SK-N-MC (cell line): ENCODE measurements around the gene DIAPH1.

Source experiments
- EZH2 ChIP-seq: fragments of 200-600 bp; sonication (generic); IDR thresholded peaks from one replicate; pipeline ENCODE4 v1.6.1; 2017; ENCODE audit warnings: antibody characterized with exemption
- FOXP2 ChIP-seq: optimal IDR thresholded peaks from 2 replicates; pipeline ENCODE3; 2011; ENCODE audit warnings: mild to moderate bottlenecking, moderate library complexity; ENCODE audit not compliant: insufficient read depth; ENCODE audit errors: extremely low read length, control extremely low read depth
- POLR2AphosphoS5 ChIP-seq: IDR thresholded peaks from 2 replicates; pipeline ENCODE4 v1.6.1; 2012; ENCODE audit warnings: mild to moderate bottlenecking, low read depth, low read length, borderline replicate concordance

DNA sequence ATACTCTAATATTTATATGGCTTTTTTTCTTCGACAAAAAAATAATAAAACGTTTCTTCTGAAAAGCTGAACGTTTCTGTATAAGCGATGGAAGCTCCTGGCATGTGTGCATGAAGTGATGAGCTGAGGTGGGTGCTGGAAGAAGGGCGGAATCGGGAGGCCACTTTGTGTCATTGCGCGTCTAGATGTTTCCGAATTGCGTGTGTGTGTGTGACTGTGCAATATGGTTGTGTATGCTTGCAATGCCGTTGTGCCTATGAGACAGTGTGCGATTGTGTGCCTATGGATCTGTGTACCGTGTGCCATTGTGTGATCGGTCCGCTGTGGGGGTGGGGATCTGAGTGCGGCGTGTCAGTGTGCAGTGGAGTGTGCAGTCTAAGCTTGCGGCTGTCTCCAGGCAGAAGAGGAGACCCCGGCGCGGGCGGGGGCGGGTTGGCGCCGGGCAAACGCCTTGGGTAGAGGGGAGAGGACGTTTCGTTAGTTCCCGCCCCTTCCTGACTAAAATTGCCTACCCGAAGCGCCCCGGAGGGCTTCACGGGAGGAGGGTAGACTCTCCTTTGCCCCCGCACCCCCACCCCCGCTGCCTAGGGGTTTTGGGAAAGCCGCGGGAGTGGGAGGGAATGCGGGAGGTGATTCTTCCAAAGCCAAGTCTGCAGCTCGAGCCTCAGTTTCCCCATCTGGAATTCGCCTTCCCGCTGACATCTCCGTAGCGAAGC, 105.7 kb downstream of the DIAPH1 start:
- TF ChIP-seq EZH2 (no peak), POLR2AphosphoS5 (no peak; the same call in 1 of the 2 replicates), FOXP2 (no peak)
